ENCODE measurements around the gene PRRX2. TPM values are rescaled to one million over a fixed set of nuclear protein-coding genes. Genes with fewer than 3 reads are reported as not detected.

Gene PRRX2
- polyA plus RNA-seq, 1 donor (not counting 4 experiments of a cell fraction or from before 2014, with no cell fraction given): not detected

DNA sequence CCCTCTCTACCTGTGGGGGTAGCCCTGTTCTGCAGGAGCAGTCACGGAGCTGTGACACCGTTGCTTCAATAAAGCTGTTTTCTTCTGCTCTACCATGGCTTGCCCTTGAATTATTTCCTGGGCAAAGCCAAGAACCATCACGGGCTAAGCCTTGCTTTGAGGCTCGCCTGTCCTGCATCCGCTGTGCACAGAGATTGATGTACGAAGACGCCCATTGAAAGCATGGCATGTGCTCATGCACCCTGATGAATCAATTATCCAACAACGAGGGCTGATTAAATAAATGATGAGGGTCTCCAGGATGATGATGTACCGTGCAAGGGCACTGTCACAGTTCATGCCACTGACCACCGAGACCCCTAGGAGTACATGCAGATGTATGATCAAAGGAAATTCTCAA is 66.7 kb downstream of the PRRX2 start:
- H3K9me3 ChIP-seq (ENCODE audit: control insufficient read depth, low read depth, low read length): no peaks in the 10 kb centered on the region
- DNase-seq (ENCODE audit: low read depth, low spot score) (no peak), FAIRE-seq (no peak)
- TF ChIP-seq EZH2 (IDR thresholded peaks at IDR 0.05; ENCODE audit: low read length): no peak
- TF ChIP-seq, protein P1, sequence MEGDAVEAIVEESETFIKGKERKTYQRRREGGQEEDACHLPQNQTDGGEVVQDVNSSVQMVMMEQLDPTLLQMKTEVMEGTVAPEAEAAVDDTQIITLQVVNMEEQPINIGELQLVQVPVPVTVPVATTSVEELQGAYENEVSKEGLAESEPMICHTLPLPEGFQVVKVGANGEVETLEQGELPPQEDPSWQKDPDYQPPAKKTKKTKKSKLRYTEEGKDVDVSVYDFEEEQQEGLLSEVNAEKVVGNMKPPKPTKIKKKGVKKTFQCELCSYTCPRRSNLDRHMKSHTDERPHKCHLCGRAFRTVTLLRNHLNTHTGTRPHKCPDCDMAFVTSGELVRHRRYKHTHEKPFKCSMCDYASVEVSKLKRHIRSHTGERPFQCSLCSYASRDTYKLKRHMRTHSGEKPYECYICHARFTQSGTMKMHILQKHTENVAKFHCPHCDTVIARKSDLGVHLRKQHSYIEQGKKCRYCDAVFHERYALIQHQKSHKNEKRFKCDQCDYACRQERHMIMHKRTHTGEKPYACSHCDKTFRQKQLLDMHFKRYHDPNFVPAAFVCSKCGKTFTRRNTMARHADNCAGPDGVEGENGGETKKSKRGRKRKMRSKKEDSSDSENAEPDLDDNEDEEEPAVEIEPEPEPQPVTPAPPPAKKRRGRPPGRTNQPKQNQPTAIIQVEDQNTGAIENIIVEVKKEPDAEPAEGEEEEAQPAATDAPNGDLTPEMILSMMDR (optimal IDR thresholded peaks at IDR 0.05 in 1 of 3, IDR thresholded peaks at IDR 0.05 in 1 of 3, conservative IDR thresholded peaks at IDR 0.05 in 1 of 3; ENCODE audit: extremely low read depth in 1 of 3, insufficient read depth in 2 of 3, low read length in 3 of 3): no peak
- no peak overlapping the region for H3K4me3 ChIP-seq (ENCODE audit: control insufficient read depth in 2 of 3, extremely low read depth in 1 of 3, insufficient read depth in 2 of 3, low read depth in 1 of 3, low read length in 3 of 3)
- no peak overlapping the region for H2AFZ ChIP-seq (ENCODE audit: control insufficient read depth, low read length)
- no peaks in the 10 kb centered on the region for H3K4me1 ChIP-seq (ENCODE audit: control insufficient read depth, extremely low read depth, insufficient read depth, low read length)
- H4K20me1 ChIP-seq (ENCODE audit: control insufficient read depth, extremely low read depth, insufficient read depth, low read length): no peaks in the 10 kb centered on the region
- H3K27ac ChIP-seq (ENCODE audit: control insufficient read depth, insufficient read depth, low read length): no peak overlapping the region
- no peaks in the 10 kb centered on the region for H3K27me3 ChIP-seq (ENCODE audit: control insufficient read depth, extremely low read depth, insufficient read depth, low read length)
- no peak overlapping the region for H3K4me2 ChIP-seq (ENCODE audit: control insufficient read depth, extremely low read depth, insufficient read depth, low read depth, low read length)
- H3K9me1 ChIP-seq (ENCODE audit: control insufficient read depth, extremely low read depth, insufficient read depth, low read length): no peaks in the 10 kb centered on the region
- H3K36me3 ChIP-seq (ENCODE audit: control insufficient read depth in 2 of 2, extremely low read depth in 1 of 2, insufficient read depth in 2 of 2, low read length in 2 of 2): no peaks in the 10 kb centered on the region
- dilution Hi-C loops (cut with MboI; ENCODE audit: extremely low pct_ligation_motif_present, low sequenced_read_pairs): no loop called here
- no peaks in the 10 kb centered on the region for H3K79me2 ChIP-seq (ENCODE audit: control insufficient read depth, insufficient read depth, low read length)
- H3K9ac ChIP-seq (ENCODE audit: control insufficient read depth, extremely low read depth, insufficient read depth, low read length): no peak overlapping the region

GRCh38 chr9:129732946-129733631 is 67.6 kb downstream of the PRRX2 start:
- Histone ChIP-seq H3K4me2 (ENCODE audit: control insufficient read depth, extremely low read depth, insufficient read depth, low read depth, low read length) (no peak overlapping the region), H2AFZ (ENCODE audit: control insufficient read depth, low read length) (no peak overlapping the region), H3K36me3 (ENCODE audit: control insufficient read depth in 2 of 2, extremely low read depth in 1 of 2, insufficient read depth in 2 of 2, low read length in 2 of 2) (no peaks in the 10 kb centered on the region), H3K9ac (ENCODE audit: control insufficient read depth, extremely low read depth, insufficient read depth, low read length) (no peak overlapping the region), H3K4me3 (ENCODE audit: control insufficient read depth in 2 of 3, extremely low read depth in 1 of 3, insufficient read depth in 2 of 3, low read depth in 1 of 3, low read length in 3 of 3) (no peak overlapping the region), H3K4me1 (ENCODE audit: control insufficient read depth, extremely low read depth, insufficient read depth, low read length) (peaks cover 4% of the 10 kb centered on the region), H3K9me1 (ENCODE audit: control insufficient read depth, extremely low read depth, insufficient read depth, low read length) (no peaks in the 10 kb centered on the region), H3K27ac (ENCODE audit: control insufficient read depth, insufficient read depth, low read length) (no peak overlapping the region), H4K20me1 (ENCODE audit: control insufficient read depth, extremely low read depth, insufficient read depth, low read length) (no peaks in the 10 kb centered on the region), H3K79me2 (ENCODE audit: control insufficient read depth, insufficient read depth, low read length) (no peaks in the 10 kb centered on the region), H3K9me3 (ENCODE audit: control insufficient read depth, low read depth, low read length) (no peaks in the 10 kb centered on the region), H3K27me3 (ENCODE audit: control insufficient read depth, extremely low read depth, insufficient read depth, low read length) (no peaks in the 10 kb centered on the region)
- dilution Hi-C loops (cut with MboI; ENCODE audit: extremely low pct_ligation_motif_present, low sequenced_read_pairs): no loop called here
- DNase-seq (ENCODE audit: low read depth, low spot score): no peak
- no peak for FAIRE-seq
- TF ChIP-seq, protein P1 (optimal IDR thresholded peaks at IDR 0.05 in 1 of 3, IDR thresholded peaks at IDR 0.05 in 1 of 3, conservative IDR thresholded peaks at IDR 0.05 in 1 of 3; ENCODE audit: extremely low read depth in 1 of 3, insufficient read depth in 2 of 3, low read length in 3 of 3): no peak
- TF ChIP-seq EZH2 (IDR thresholded peaks at IDR 0.05; ENCODE audit: low read length): no peak
